Esophagus muscularis mucosa (tissue), 4 donors: ENCODE results near the gene CNDP1.

Experiments used
- CTCF ChIP-seq, 3 experiments: fragments of 200-600 bp in 2 of 3; fragments of 450-650 bp in 1 of 3; sonication (generic) in 2 of 3; IDR thresholded peaks; one replicate each; pipeline ENCODE4 v1.5.1; 2017 to 2019; ENCODE audit warnings: antibody characterized with exemption in 3 of 3, mild to moderate bottlenecking in 2 of 3, moderate library complexity in 1 of 3
- EP300 ChIP-seq: sonication (generic); formaldehyde crosslinking; IDR thresholded peaks from one replicate; pipeline ENCODE4 v1.6.1; 2017; ENCODE audit warnings: antibody characterized with exemption
- POLR2A ChIP-seq: fragments of 450-650 bp; IDR thresholded peaks from one replicate; pipeline ENCODE4 v1.6.1; 2017; ENCODE audit warnings: antibody characterized with exemption, moderate library complexity, mild to moderate bottlenecking, low read depth
- POLR2AphosphoS5 ChIP-seq, 2 donors: sonication (generic); formaldehyde crosslinking; IDR thresholded peaks; one replicate each; pipeline ENCODE4 v1.6.1; 2017; ENCODE audit warnings: antibody characterized with exemption in 2 of 2

GRCh38 chr18:74529811-74530583 lies 4.3 kb upstream of the CNDP1 start:
- TF ChIP-seq CTCF (IDR thresholded peaks at IDR 0.05) (no peak), POLR2AphosphoS5 (IDR thresholded peaks at IDR 0.05) (no peak), POLR2A (no peak), EP300 (no peak)
